H9 (cell line): ENCODE data around the gene CACNB2. TPM values are rescaled to one million over a fixed set of nuclear protein-coding genes. Genes with fewer than 3 reads are reported as not detected.

Source experiments
- DNase-seq: peaks from one replicate; pipeline ENCODE4 v3.0.0-alpha.2; 2017
- H2AFZ ChIP-seq: one replicate; pipeline ENCODE4 v1.6.1; 2013; ENCODE audit warnings: mild to moderate bottlenecking, low read length, control low read depth, moderate library complexity
- H2AK5ac ChIP-seq: 2 replicates; pipeline ENCODE4 v1.6.1; 2013; ENCODE audit warnings: low read length, control low read depth, mixed read lengths; ENCODE audit not compliant: insufficient read length
- H2BK120ac ChIP-seq: one replicate; pipeline ENCODE4 v1.6.1; 2013; ENCODE audit warnings: low read depth, mild to moderate bottlenecking, low read length, control low read depth, inconsistent platforms; ENCODE audit not compliant: poor library complexity, severe bottlenecking
- H2BK12ac ChIP-seq: 2 replicates; pipeline ENCODE4 v1.6.1; 2013; ENCODE audit warnings: low read length, control low read depth, mixed read lengths, low read depth; ENCODE audit not compliant: insufficient read length
- H2BK15ac ChIP-seq: 2 replicates; pipeline ENCODE4 v1.6.1; 2013; ENCODE audit warnings: low read depth, low read length, control low read depth
- H2BK20ac ChIP-seq: one replicate; pipeline ENCODE4 v1.6.1; 2013; ENCODE audit warnings: low read depth, mild to moderate bottlenecking, low read length, control low read depth, inconsistent platforms; ENCODE audit not compliant: poor library complexity, severe bottlenecking
- H2BK5ac ChIP-seq: 2 replicates; pipeline ENCODE4 v1.6.1; 2013; ENCODE audit warnings: low read length, control low read depth, mixed read lengths; ENCODE audit not compliant: insufficient read length
- H3K14ac ChIP-seq: 2 replicates; pipeline ENCODE4 v1.6.1; 2013; ENCODE audit warnings: low read length, control low read depth; ENCODE audit not compliant: insufficient read depth
- H3K18ac ChIP-seq: 2 replicates; pipeline ENCODE4 v1.6.1; 2013; ENCODE audit warnings: low read depth, mild to moderate bottlenecking, mixed read lengths, low read length, control low read depth; ENCODE audit not compliant: insufficient read length
- H3K23ac ChIP-seq: 2 replicates; pipeline ENCODE4 v1.6.1; 2013; ENCODE audit warnings: low read length, control low read depth, mixed read lengths, low read depth; ENCODE audit not compliant: insufficient read length
- H3K23me2 ChIP-seq: 2 replicates; pipeline ENCODE4 v1.6.1; 2013; ENCODE audit warnings: low read depth, mild to moderate bottlenecking, mixed read lengths, low read length, control low read depth; ENCODE audit not compliant: insufficient read length, poor library complexity, severe bottlenecking
- H3K27ac ChIP-seq: 2 replicates; pipeline ENCODE4 v1.5.1; 2013; ENCODE audit warnings: low read length, control low read depth, mixed read lengths, low read depth; ENCODE audit not compliant: insufficient read length
- H3K27me3 ChIP-seq: 2 replicates; pipeline ENCODE4 v1.6.1; 2013; ENCODE audit warnings: low read length, control low read depth, inconsistent platforms; ENCODE audit not compliant: insufficient read depth
- H3K4ac ChIP-seq: 2 replicates; pipeline ENCODE4 v1.6.1; 2013; ENCODE audit warnings: low read depth, mild to moderate bottlenecking, control low read depth, inconsistent platforms, low read length, moderate library complexity
- H3K4me1 ChIP-seq: 2 replicates; pipeline ENCODE4 v1.6.1; 2013; ENCODE audit warnings: low read length, control low read depth, inconsistent platforms; ENCODE audit not compliant: insufficient read depth
- H3K4me2 ChIP-seq: 2 replicates; pipeline ENCODE4 v1.6.1; 2013; ENCODE audit warnings: low read length, control low read depth, mixed read lengths; ENCODE audit not compliant: insufficient read length, insufficient read depth
- H3K56ac ChIP-seq: 2 replicates; pipeline ENCODE4 v1.6.1; 2013; ENCODE audit warnings: low read depth, mild to moderate bottlenecking, mixed read lengths, low read length, control low read depth; ENCODE audit not compliant: insufficient read length
- H3K79me1 ChIP-seq: 2 replicates; pipeline ENCODE4 v1.6.1; 2013; ENCODE audit warnings: low read depth, mild to moderate bottlenecking, moderate library complexity, low read length, control low read depth, inconsistent platforms; ENCODE audit not compliant: insufficient read depth, poor library complexity, severe bottlenecking
- H3K79me2 ChIP-seq: 2 replicates; pipeline ENCODE4 v1.6.1; 2013; ENCODE audit warnings: low read length, control low read depth, inconsistent platforms; ENCODE audit not compliant: insufficient read depth
- H3K9ac ChIP-seq: 2 replicates; pipeline ENCODE4 v1.6.1; 2013; ENCODE audit warnings: low read length, control low read depth, mixed read lengths; ENCODE audit not compliant: insufficient read length; ENCODE audit errors: extremely low read depth
- H3K9me3 ChIP-seq: one replicate; pipeline ENCODE4 v1.6.1; 2013; ENCODE audit warnings: low read depth, low read length, inconsistent platforms; ENCODE audit not compliant: control insufficient read depth
- H3T11ph ChIP-seq: one replicate; pipeline ENCODE4 v1.6.1; 2013; ENCODE audit warnings: mild to moderate bottlenecking, low read length, control low read depth, inconsistent platforms
- H4K20me1 ChIP-seq: one replicate; pipeline ENCODE4 v1.6.1; 2013; ENCODE audit not compliant: control insufficient read depth, insufficient read length, insufficient read depth
- H4K5ac ChIP-seq: 2 replicates; pipeline ENCODE4 v1.6.1; 2013; ENCODE audit warnings: low read depth, mild to moderate bottlenecking, mixed read lengths, low read length, control low read depth; ENCODE audit not compliant: insufficient read length
- H4K8ac ChIP-seq: replicated peaks from 2 replicates; pipeline ENCODE4 v1.6.1; 2013; ENCODE audit warnings: low read length, control low read depth, mixed read lengths, low read depth; ENCODE audit not compliant: insufficient read length
- H4K91ac ChIP-seq: 2 replicates; pipeline ENCODE4 v1.6.1; 2013; ENCODE audit warnings: low read depth, mild to moderate bottlenecking, moderate library complexity, mixed read lengths, low read length, control low read depth; ENCODE audit not compliant: insufficient read length
- H3K27ac Mint-ChIP-seq, 3 experiments: 2 replicates in 2 of 3; 3 replicates in 1 of 3; pipeline ENCODE4 v1.8.0; 2020 to 2021; ENCODE audit warnings: mixed read lengths in 3 of 3, mild to moderate bottlenecking in 1 of 3, moderate library complexity in 1 of 3
- H3K27me3 Mint-ChIP-seq: 2 replicates; pipeline ENCODE4 v1.8.0; 2021; ENCODE audit warnings: low read depth, mild to moderate bottlenecking, moderate library complexity, mixed read lengths
- H3K36me3 Mint-ChIP-seq, 3 experiments: 2 replicates in 2 of 3; 3 replicates in 1 of 3; pipeline ENCODE4 v1.8.0; 2020 to 2021; ENCODE audit warnings: low read depth in 3 of 3, mixed read lengths in 3 of 3; ENCODE audit not compliant: insufficient read depth in 1 of 3
- H3K4me1 Mint-ChIP-seq, 2 experiments: 2 replicates each; pipeline ENCODE4 v1.8.0; 2020; ENCODE audit warnings: mixed read lengths in 2 of 2
- H3K4me3 Mint-ChIP-seq, 2 experiments: 2 replicates in 1 of 2; 3 replicates in 1 of 2; pipeline ENCODE4 v1.8.0; 2020 to 2021; ENCODE audit warnings: mild to moderate bottlenecking in 2 of 2, mixed read lengths in 2 of 2, moderate library complexity in 1 of 2
- H3K9me3 Mint-ChIP-seq, 2 experiments: 2 replicates in 1 of 2; 3 replicates in 1 of 2; pipeline ENCODE4 v1.8.0; 2020; ENCODE audit warnings: mild to moderate bottlenecking in 2 of 2, mixed read lengths in 2 of 2, moderate library complexity in 1 of 2
- WGBS: extraction: QIAGEN DNeasy Blood & Tissue Kit; methylation state at CpG from one replicate; pipeline ENCODE4 v1.1.7; 2013; ENCODE audit warnings: missing lambda C conversion rate, low lambda C conversion rate, mixed read lengths; ENCODE audit not compliant: insufficient read length; ENCODE audit errors: extremely low coverage; 5-methylcytosine and 5-hydroxymethylcytosine counted together
- total RNA-seq: library from RNA; stranded (reverse); gene quantifications from 2 replicates; pipeline ENCODE4 v1.2.1, GENCODE V29; 2021
- TF ChIP-seq, protein P1 (sequence below): fragments of 200-600 bp; sonication (generic); conservative IDR thresholded peaks from 3 replicates; pipeline ENCODE4 v1.8.0; 2021; ENCODE audit warnings: antibody characterized with exemption, mild to moderate bottlenecking

CACNB2 gene
- total RNA-seq, 1 experiment from 2014 or later: 2.6 TPM

DNA sequence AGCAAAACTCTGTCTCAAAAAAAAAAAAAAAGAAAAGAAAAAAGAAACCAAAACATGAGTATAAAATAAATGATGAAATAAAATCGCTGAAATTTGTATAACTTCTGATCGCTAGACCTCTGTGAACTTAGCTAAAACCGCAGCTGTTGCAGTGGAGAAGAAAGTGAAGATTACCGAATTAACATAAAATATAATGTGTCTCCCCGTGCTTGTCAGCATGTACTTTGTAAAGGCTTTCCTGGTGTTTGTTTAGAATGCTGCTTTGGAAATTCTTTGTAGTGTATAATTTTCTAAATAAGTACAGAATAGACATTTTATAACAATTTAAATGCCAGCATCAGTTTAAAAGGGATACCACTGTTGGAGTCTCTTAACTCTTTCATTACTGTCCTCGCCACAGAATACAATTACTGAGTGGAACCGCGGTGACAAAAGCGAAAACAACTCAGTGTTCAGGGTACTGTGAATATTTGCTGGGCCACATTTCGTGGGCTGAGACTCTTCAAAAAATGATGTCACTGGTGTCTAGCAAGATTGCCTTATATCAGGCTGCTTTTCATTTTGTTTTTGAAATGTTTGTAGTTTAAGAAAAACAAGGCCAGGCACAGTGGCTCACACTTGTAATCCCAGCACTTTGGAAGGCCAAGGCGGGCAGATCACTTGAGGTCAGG is 343.4 kb downstream of the CACNB2 start:
- Histone ChIP-seq H3K23me2 (no peaks in the 10 kb centered on the region), H3K4ac (no peak overlapping the region), H2BK12ac (no peak overlapping the region), H2BK15ac (no peak overlapping the region), H3K27me3 (no peaks in the 10 kb centered on the region), H3K18ac (no peak overlapping the region), H3K4me1 (no peaks in the 10 kb centered on the region), H4K20me1 (no peaks in the 10 kb centered on the region), H2BK120ac (no peak overlapping the region), H3K56ac (no peak overlapping the region), H2BK5ac (no peak overlapping the region), H4K5ac (no peak overlapping the region), H3K9me3 (no peaks in the 10 kb centered on the region), H2BK20ac (no peak overlapping the region), H4K91ac (no peak overlapping the region), H2AK5ac (no peak overlapping the region), H3K23ac (no peak overlapping the region), H4K8ac (no peak overlapping the region), H3K14ac (no peak overlapping the region), H3K79me2 (no peaks in the 10 kb centered on the region), H3K9ac (no peak overlapping the region), H3K4me2 (no peak overlapping the region), H2AFZ (no peak overlapping the region), H3K27ac (no peak overlapping the region), H3K79me1 (no peaks in the 10 kb centered on the region), H3T11ph (no peak overlapping the region)
- Mint-ChIP-seq H3K27me3 (no peaks in the 10 kb centered on the region), H3K4me1 (peaks cover under 1 to 8% of the 10 kb centered on the region in 2 experiments; a peak in 3 of 4 replicates), H3K27ac (no peak overlapping the region; a peak in 1 of 7 replicates), H3K36me3 (no peaks in the 10 kb centered on the region), H3K4me3 (no peak overlapping the region), H3K9me3 (no peaks in the 10 kb centered on the region)
- DNase-seq: no peak
- TF ChIP-seq, protein P1, sequence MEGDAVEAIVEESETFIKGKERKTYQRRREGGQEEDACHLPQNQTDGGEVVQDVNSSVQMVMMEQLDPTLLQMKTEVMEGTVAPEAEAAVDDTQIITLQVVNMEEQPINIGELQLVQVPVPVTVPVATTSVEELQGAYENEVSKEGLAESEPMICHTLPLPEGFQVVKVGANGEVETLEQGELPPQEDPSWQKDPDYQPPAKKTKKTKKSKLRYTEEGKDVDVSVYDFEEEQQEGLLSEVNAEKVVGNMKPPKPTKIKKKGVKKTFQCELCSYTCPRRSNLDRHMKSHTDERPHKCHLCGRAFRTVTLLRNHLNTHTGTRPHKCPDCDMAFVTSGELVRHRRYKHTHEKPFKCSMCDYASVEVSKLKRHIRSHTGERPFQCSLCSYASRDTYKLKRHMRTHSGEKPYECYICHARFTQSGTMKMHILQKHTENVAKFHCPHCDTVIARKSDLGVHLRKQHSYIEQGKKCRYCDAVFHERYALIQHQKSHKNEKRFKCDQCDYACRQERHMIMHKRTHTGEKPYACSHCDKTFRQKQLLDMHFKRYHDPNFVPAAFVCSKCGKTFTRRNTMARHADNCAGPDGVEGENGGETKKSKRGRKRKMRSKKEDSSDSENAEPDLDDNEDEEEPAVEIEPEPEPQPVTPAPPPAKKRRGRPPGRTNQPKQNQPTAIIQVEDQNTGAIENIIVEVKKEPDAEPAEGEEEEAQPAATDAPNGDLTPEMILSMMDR: no peak
- WGBS: no CpG with 5 or more reads among the region's 11 CpGs
